Heart left ventricle (tissue), 13 donors: ENCODE data around the gene C14orf119.

Experiments used
- POLR2A ChIP-seq, 2 donors: fragments of 450-650 bp; IDR thresholded peaks; one replicate each; pipeline ENCODE4 v1.6.1; 2017; ENCODE audit warnings: antibody characterized with exemption in 2 of 2, mild to moderate bottlenecking in 2 of 2, moderate library complexity in 2 of 2
- TF ChIP-seq, protein P1 (sequence below), 12 donors: fragments of 200-600 bp; sonication (generic) in 4 of 12; IDR thresholded peaks; one replicate each; pipeline versions ENCODE4 v1.5.0 to v1.8.0; 2018 to 2022; ENCODE audit warnings: antibody characterized with exemption in 12 of 12, mild to moderate bottlenecking in 5 of 12
- donor health status: ischemic (EF 13 %, LVEDD 7.1; RV severe dilation, severe dysfunction).
- donor health status: DM: no; HTN: yes; CAD: no.
- donor health status: DM: no; HTN: no; CAD: no.
- donor health status: ischemic (EF 25% LVEDD 6.9; RV normal size, moderate dysfunction).
- donor health status: ischemic (EF 25% LVEDD 5.7; RV mildly dilated, moderate dysfunction).
- donor health status: ischemic (EF 35%, LVEDD 5.7; RV mildly dilated, moderate dysfunction).
- donor health status: nonischemic (EF 11% LVEDD 7.7; RV severe dilation, severe dysfunction).
- donor health status: DM: yes; HTN: yes; CAD: no.
- donor health status: PGD.
- donor health status: ischemic (EF 29% LVEDD 5.4; RV normal size, mild dysfunction).
- donor health status: nonischemic (EF 23%, LVEDD 6.1; RV moderate dilation, normal function).

DNA sequence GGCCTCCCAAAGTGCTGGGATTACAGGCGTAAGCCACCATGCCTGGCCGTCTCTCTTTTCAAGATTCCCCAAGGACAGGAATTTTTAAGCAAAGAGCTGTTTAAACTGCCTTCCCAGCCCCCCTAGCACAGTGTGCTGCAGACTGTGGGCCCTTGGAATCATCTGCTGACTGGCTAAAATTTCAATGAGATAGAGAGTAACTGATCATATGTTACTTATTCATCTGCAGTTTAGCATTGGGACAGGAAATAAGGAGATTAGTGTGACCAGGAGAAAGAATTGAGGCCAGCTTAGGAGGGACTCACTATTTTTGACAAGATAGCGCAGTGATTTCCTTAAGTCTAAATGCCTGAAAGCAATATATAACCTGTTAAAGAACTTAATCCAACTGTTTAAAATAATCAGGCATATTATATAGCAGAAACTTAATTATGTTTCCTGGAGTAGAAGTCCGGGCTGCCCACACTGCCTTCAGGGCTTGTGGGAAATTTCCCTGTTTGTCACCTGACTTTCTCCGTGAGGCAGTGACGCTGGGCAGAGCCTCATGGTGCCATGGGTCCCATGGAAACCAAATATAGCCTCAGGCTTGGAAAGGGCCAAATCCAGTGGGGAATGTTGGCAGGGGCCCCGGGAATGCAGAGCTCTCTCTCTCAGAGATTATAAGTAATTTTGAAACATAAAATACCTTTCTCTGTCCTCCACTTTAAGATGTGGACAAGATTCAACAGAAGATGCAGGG is 46.6 kb downstream of the C14orf119 start:
- TF ChIP-seq, protein P1, sequence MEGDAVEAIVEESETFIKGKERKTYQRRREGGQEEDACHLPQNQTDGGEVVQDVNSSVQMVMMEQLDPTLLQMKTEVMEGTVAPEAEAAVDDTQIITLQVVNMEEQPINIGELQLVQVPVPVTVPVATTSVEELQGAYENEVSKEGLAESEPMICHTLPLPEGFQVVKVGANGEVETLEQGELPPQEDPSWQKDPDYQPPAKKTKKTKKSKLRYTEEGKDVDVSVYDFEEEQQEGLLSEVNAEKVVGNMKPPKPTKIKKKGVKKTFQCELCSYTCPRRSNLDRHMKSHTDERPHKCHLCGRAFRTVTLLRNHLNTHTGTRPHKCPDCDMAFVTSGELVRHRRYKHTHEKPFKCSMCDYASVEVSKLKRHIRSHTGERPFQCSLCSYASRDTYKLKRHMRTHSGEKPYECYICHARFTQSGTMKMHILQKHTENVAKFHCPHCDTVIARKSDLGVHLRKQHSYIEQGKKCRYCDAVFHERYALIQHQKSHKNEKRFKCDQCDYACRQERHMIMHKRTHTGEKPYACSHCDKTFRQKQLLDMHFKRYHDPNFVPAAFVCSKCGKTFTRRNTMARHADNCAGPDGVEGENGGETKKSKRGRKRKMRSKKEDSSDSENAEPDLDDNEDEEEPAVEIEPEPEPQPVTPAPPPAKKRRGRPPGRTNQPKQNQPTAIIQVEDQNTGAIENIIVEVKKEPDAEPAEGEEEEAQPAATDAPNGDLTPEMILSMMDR (IDR thresholded peaks at IDR 0.05) = no peak
- no peak for TF ChIP-seq POLR2A (IDR thresholded peaks at IDR 0.05)
